ENCODE measurements around the gene GAA. TPM values are rescaled to one million over a fixed set of nuclear protein-coding genes. Genes with fewer than 3 reads are reported as not detected.
"Not testable (repeated sequence)": the region's sequence is repeated elsewhere in the genome, so short reads cannot be mapped to it uniquely, and the experiment has no call there.

Gene GAA
- total RNA-seq, 2 experiments from 2014 or later = 16.0 to 18.7 TPM

DNA sequence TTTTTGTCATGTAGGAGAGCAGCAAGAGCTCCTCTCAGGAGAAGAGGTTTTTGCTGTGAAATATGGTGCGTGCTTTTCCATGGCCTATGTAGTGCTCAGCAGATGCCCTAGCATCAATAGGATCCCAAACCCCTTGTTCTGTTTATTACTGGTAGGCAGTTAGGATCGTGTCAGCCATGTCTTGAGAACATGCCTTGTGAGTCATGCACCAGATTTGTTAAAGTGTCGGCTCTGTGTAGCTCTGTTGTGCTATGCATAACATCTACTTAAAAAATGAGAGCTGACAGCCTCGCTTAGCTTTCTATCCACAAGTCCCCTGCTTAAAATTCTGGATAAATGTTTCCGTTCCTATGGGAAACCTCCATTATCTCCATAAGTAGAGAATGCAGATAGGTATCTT lies 50.0 kb downstream of the GAA start:
- CTCF ChIA-PET = interaction anchor here (1.3 kb wide), 1 partner anchor 50 kb away, joined by 3 read pairs; the partner anchor contains the start of gene GAA
- DNase-seq = no peak
- no peak overlapping the region for H3K4me3 Mint-ChIP-seq
- no peaks in the 10 kb centered on the region for H3K27me3 Mint-ChIP-seq
- H3K27ac Mint-ChIP-seq = no peak overlapping the region
- POLR2A ChIA-PET = interaction anchor here (0.5 to 1.6 kb wide), 4 partner anchors 9 to 68 kb away, joined by 3 to 5 read pairs (median 4); partner anchors contain the start of gene GAA
- peaks cover 34% of the 10 kb centered on the region for H3K4me1 Mint-ChIP-seq
- peaks cover 32% of the 10 kb centered on the region for H3K36me3 Mint-ChIP-seq (ENCODE audit: low read depth)
- peaks cover 21% of the 10 kb centered on the region for H3K9me3 Mint-ChIP-seq

- no peak for DNase-seq
- Mint-ChIP-seq H3K4me1 (peaks cover 34% of the 10 kb centered on the region), H3K27me3 (no peaks in the 10 kb centered on the region), H3K27ac (peak overlapping the region; percentile 28), H3K9me3 (peaks cover 21% of the 10 kb centered on the region), H3K36me3 (ENCODE audit: low read depth) (peaks cover 27% of the 10 kb centered on the region), H3K4me3 (no peak overlapping the region)
- ChIA-PET CTCF (no interaction called here), POLR2A (interaction anchor here (0.9 to 1.6 kb wide), 3 partner anchors 10 to 67 kb away, joined by 3 to 5 read pairs (median 4); partner anchors contain the start of gene GAA)
Observed at GRCh38 chr17:80152081-80152702, 50.8 kb downstream of the GAA start.

GRCh38 chr17:80153004-80153403 lies 51.6 kb downstream of the GAA start:
- Mint-ChIP-seq H3K9me3 (peaks cover 21% of the 10 kb centered on the region), H3K27me3 (no peaks in the 10 kb centered on the region), H3K4me1 (peaks cover 31% of the 10 kb centered on the region), H3K4me3 (no peak overlapping the region), H3K27ac (no peak overlapping the region), H3K36me3 (ENCODE audit: low read depth) (peaks cover 25% of the 10 kb centered on the region)
- ChIA-PET POLR2A (no interaction called here), CTCF (no interaction called here)
- no peak for DNase-seq

DNA sequence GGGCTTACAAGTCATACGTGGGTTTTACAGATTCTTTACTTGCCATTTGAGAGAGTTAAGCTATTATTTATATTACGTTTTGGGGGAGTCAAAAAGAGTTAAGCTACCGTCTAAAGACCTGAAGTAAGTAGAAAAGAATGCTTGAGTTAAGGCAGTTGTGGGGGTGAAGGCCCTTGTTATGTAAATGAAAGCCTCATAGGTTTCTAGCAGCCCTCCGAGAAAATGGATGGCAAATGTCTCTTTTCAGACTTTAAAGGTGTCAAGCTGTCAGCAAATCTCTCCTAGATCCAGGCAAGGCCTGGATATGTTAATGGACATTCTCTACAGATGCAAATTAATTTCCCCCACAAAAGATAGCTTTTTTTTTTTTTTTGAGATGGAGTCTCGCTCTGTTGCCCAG lies 52.8 kb downstream of the GAA start:
- Mint-ChIP-seq H3K9me3 (peaks cover 21% of the 10 kb centered on the region), H3K36me3 (ENCODE audit: low read depth) (peaks cover 25% of the 10 kb centered on the region), H3K27me3 (peaks cover under 1% of the 10 kb centered on the region), H3K4me3 (no peak overlapping the region), H3K4me1 (peaks cover 22% of the 10 kb centered on the region), H3K27ac (no peak overlapping the region)
- DNase-seq = no peak
- CTCF ChIA-PET = interaction anchor here (0.6 to 1.6 kb wide), 2 partner anchors 53 to 1617 kb away, joined by 3 to 4 read pairs; partner anchors contain the start of gene GAA
- POLR2A ChIA-PET = interaction anchor here (1.0 to 1.6 kb wide), 2 partner anchors 8 to 11 kb away, joined by 3 read pairs; no protein-coding TSS in a partner anchor

DNA sequence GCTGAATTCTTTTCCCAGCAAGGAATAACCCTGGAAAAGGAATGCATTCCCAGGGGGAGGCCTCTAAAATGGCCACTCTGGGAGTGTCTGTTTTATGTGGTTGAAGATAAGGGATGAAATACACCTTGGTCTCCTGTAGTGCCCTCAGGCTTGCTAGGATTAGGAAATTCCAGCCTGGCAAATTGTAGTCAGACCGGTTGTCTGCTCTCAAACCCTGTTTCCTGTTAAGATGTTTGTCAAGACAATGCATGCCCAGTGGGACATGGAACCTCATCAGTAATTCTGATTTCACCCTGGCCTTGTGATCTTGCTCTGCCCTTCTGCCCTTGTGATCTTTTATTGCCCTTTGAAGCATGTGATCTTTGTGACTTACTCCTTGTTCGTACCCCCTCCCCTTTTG lies 54.2 kb downstream of the GAA start:
- Mint-ChIP-seq H3K4me1 (peaks cover 23% of the 10 kb centered on the region), H3K27me3 (peaks cover 14% of the 10 kb centered on the region), H3K36me3 (ENCODE audit: low read depth) (peaks cover 25% of the 10 kb centered on the region), H3K9me3 (peaks cover 21% of the 10 kb centered on the region)
- H3K4me3 Mint-ChIP-seq, H3K27ac Mint-ChIP-seq, DNase-seq: not testable (repeated sequence)
- ChIA-PET POLR2A (interaction anchor here (1.6 kb wide), 1 partner anchor 10 kb away, joined by 3 read pairs; no protein-coding TSS in a partner anchor), CTCF (interaction anchor here (1.5 kb wide), 1 partner anchor 54 kb away, joined by 4 read pairs; the partner anchor contains the start of gene GAA)

- ChIA-PET CTCF (interaction anchor here (0.6 kb wide), 1 partner anchor 1359 kb away, joined by 4 read pairs; no protein-coding TSS in a partner anchor), POLR2A (no interaction called here)
- no peak overlapping the region for H3K4me3 Mint-ChIP-seq
- peaks cover 2% of the 10 kb centered on the region for H3K4me1 Mint-ChIP-seq
- peaks cover 23% of the 10 kb centered on the region for H3K27me3 Mint-ChIP-seq
- H3K9me3 Mint-ChIP-seq = peaks cover 10% of the 10 kb centered on the region
- no peak overlapping the region for H3K27ac Mint-ChIP-seq
- peaks cover 4% of the 10 kb centered on the region for H3K36me3 Mint-ChIP-seq (ENCODE audit: low read depth)
- no peak for DNase-seq
Observed at GRCh38 chr17:80158846-80159245, 57.5 kb downstream of the GAA start.

GRCh38 chr17:80160536-80160935 lies 59.2 kb downstream of the GAA start:
- Mint-ChIP-seq H3K27ac (no peak overlapping the region), H3K4me3 (no peak overlapping the region), H3K4me1 (peaks cover 2% of the 10 kb centered on the region), H3K27me3 (peaks cover 26% of the 10 kb centered on the region), H3K36me3 (ENCODE audit: low read depth) (peaks cover 4% of the 10 kb centered on the region), H3K9me3 (peaks cover 6% of the 10 kb centered on the region)
- no peak for DNase-seq
- CTCF ChIA-PET = no interaction called here
- POLR2A ChIA-PET = no interaction called here

DNA sequence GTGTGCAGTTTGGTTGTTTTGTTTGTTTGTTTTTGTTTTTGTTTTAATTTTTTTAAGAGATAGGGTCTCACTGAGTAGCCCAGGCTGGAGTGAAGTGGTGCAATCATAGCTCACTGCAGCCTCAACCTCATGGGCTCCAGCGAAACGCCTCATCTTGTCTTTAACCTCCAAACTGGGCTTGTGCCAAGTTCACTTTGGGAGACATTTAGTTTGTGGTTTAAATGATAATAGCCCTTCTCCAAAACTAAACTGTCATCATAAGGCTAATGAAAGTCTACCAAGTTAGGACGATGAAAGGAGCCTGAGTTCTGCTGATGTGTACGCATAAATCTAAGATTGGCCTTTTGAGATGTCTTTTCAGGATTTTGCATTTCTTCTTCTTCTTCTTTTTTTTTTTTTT lies 62.0 kb downstream of the GAA start:
- CTCF ChIA-PET = interaction anchor here (0.9 to 1.0 kb wide), 2 partner anchors 62 to 88 kb away, joined by 3 read pairs; partner anchors contain the start of gene GAA
- Mint-ChIP-seq H3K27me3 (peaks cover 29% of the 10 kb centered on the region), H3K27ac (no peak overlapping the region), H3K4me3 (no peak overlapping the region), H3K9me3 (no peaks in the 10 kb centered on the region), H3K36me3 (ENCODE audit: low read depth) (no peaks in the 10 kb centered on the region), H3K4me1 (peaks cover 2% of the 10 kb centered on the region)
- POLR2A ChIA-PET = no interaction called here
- no peak for DNase-seq

DNA sequence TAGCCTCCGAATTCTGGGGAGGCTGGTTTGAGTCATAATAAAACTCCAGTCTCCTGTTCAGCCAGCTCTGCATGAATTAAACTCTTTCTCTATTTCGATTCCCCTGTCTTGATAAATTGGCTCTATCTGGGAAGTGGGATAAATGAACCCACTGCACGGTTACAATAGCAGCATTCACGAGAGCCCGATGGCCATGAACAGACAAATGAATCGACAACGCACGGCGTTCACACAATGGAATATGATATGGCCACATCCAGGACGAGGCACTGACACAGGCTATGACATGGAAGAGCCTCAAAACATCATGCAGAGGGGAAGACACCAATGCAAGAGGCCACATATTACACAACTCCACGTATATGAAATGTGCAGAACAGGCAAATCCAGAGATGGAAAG lies 62.8 kb downstream of the GAA start:
- Mint-ChIP-seq H3K27me3 (peaks cover 32% of the 10 kb centered on the region), H3K36me3 (ENCODE audit: low read depth) (no peaks in the 10 kb centered on the region), H3K27ac (no peak overlapping the region), H3K4me1 (peaks cover 2% of the 10 kb centered on the region), H3K9me3 (no peaks in the 10 kb centered on the region), H3K4me3 (no peak overlapping the region)
- DNase-seq = no peak
- ChIA-PET POLR2A (no interaction called here), CTCF (no interaction called here)

DNA sequence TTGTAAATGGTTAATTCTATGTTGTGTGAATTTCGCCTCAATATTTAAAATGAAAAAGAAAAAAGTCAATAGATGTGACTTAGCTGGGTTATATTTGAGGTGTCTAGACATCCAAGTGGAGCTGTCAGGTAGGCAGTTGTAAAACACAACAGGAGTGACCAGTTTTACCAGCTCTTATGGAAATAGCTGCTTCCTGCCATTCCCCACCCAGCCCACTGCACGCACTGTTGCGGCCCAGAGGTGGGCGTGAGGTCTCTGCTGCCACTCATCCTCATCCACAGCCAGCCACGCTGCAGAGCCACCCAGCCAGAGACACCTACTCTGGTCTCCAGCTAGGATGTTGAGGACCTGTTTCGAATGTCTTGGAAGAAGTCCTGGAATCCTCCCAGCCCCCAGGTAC lies 65.1 kb downstream of the GAA start:
- CTCF ChIA-PET = no interaction called here
- no peaks in the 10 kb centered on the region for H3K9me3 Mint-ChIP-seq
- no peak for DNase-seq
- no peak overlapping the region for H3K27ac Mint-ChIP-seq
- POLR2A ChIA-PET = no interaction called here
- peaks cover 20% of the 10 kb centered on the region for H3K27me3 Mint-ChIP-seq
- H3K4me1 Mint-ChIP-seq = no peaks in the 10 kb centered on the region
- no peak overlapping the region for H3K4me3 Mint-ChIP-seq
- no peaks in the 10 kb centered on the region for H3K36me3 Mint-ChIP-seq (ENCODE audit: low read depth)

DNA sequence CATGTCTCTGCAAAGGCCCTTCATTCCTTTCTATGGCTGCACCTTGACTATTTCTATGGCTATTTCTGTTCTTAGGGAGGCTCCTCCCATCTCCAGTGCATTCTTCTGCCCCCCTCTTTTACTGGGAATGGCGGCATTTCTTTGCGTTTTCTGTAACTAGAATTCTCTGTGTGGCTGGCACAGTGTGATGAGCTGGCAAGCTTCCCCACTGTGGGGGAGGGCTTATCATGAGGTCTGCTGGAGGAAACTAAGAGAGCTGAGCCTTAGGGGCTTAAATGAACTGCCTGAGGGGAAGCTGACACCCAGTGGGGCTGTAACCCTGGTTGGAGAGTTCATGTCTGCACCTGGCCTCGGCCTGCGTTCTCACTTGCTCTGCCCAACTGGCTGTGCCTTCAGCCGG lies 67.0 kb downstream of the GAA start:
- Mint-ChIP-seq H3K4me1 (no peaks in the 10 kb centered on the region), H3K9me3 (no peaks in the 10 kb centered on the region), H3K4me3 (no peak overlapping the region), H3K27ac (no peak overlapping the region), H3K36me3 (ENCODE audit: low read depth) (no peaks in the 10 kb centered on the region), H3K27me3 (peaks cover 14% of the 10 kb centered on the region)
- POLR2A ChIA-PET = no interaction called here
- no peak for DNase-seq
- CTCF ChIA-PET = no interaction called here

GRCh38 chr17:80169107-80169506 lies 67.7 kb downstream of the GAA start:
- H3K27ac Mint-ChIP-seq = no peak overlapping the region
- H3K36me3 Mint-ChIP-seq (ENCODE audit: low read depth) = no peaks in the 10 kb centered on the region
- ChIA-PET POLR2A (no interaction called here), CTCF (no interaction called here)
- no peaks in the 10 kb centered on the region for H3K9me3 Mint-ChIP-seq
- no peak overlapping the region for H3K4me3 Mint-ChIP-seq
- no peaks in the 10 kb centered on the region for H3K4me1 Mint-ChIP-seq
- peaks cover 13% of the 10 kb centered on the region for H3K27me3 Mint-ChIP-seq
- no peak for DNase-seq
